GM19240 (cell line): ENCODE data around the gene SYNE2.

Experiments used
- DNase-seq: peaks from one replicate; pipeline ENCODE4 v3.0.0; 2011; ENCODE audit warnings: low spot score; ENCODE audit not compliant: insufficient read length

SYNE2 gene

DNA sequence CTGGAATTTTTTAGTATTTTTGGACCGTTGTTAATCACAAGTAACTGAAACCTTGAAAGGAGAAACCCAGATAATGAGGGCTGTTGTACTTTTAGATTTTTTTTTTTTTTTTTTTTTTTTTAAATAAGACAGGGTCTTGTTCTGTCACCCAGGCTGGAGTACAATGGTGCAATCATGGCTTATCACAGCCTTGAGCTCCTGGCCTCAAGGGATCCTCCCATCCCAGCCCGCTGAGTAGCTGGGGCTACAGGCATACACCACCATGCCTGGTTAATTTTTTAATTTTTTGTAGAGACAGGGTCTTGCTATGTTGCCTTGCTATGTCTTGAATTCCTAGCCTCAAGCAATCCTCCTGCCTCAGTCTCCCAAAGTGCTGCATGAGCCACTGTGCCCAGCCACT is 211.6 kb downstream of the SYNE2 start:
- no peak for DNase-seq

DNA sequence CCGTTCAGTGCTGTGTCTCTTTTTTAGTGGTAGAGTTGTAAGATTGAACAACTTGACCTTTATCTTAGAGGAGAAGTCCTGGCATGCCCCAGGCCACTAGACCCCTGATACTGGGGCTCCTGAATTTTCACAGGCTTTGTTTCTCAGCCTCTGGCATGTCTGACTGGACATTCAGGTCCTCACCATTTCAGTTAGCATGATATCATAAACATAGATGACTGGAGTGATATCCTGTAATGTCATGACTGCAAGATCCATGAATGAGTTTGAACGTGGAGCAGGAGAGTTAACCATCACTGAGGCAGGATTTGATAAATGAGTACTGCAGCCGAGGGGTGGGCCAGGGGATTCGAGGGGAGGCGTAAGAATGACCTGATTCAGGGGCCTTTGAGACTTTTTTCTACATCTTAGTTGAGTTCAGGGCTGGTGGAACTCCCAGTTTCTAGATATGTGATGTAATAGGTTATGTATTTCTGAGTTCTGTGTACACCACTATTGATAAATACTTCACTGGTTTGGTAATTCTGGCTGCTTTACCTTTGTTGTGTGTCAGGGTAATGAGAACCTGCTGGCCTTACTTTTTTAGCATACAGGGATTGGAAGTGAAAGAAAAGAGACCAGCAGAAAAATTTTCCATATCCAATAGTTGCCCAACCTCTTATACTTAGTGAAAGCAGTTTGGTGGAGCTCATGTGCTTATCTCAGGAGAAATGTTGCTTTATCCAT is 217.0 kb downstream of the SYNE2 start:
- no peak for DNase-seq

DNA sequence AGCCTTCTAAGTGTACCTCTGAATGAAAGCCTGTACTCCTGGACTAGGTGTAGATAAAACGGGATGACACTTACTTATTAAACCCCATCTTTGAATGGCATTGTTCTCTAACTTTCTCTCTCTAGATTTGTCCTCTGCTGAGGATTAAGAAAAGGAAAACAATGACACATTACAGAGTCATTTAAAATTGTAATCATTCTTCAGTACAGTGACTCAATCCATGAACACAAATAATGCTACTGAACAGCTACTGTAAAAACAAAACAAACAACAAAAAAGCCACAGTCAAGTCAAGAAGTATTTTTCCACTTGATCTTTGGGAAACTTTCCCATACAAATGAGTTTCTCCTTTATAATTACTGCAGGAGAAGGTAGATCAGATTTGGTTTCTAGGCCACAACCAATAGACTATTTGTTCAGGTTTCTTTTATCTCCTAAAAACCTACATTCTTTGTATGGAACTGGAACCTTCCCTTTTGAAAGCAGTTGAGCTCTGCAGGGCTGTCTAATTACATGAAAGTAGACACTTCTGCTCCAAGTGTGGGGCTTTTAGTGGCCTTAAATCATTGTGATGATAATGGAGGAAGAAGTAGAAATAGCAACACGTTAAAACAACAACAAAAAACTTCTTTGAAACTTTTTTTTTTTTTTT is 222.3 kb downstream of the SYNE2 start:
- DNase-seq: no peak

- no peak for DNase-seq
Measured at GRCh38 chr14:64075613-64076005, 222.8 kb downstream of the SYNE2 start.

DNA sequence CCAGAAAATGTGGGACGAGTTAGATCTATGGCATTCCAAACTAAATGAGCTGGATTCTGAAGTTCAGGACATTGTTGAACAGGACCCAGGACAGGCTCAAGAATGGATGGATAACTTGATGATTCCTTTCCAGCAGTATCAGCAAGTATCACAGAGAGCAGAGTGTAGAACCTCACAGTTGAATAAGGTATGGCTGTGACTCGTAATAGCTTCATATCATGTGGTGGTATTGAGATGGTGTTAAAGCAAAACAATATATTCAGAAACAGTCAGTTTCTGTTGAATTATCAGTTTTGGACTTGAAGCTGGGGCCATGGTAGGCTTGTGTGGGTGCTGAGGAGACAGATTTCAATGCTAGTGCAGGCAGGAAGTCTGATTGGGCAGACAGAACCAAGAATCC is 227.6 kb downstream of the SYNE2 start:
- no peak for DNase-seq

DNA sequence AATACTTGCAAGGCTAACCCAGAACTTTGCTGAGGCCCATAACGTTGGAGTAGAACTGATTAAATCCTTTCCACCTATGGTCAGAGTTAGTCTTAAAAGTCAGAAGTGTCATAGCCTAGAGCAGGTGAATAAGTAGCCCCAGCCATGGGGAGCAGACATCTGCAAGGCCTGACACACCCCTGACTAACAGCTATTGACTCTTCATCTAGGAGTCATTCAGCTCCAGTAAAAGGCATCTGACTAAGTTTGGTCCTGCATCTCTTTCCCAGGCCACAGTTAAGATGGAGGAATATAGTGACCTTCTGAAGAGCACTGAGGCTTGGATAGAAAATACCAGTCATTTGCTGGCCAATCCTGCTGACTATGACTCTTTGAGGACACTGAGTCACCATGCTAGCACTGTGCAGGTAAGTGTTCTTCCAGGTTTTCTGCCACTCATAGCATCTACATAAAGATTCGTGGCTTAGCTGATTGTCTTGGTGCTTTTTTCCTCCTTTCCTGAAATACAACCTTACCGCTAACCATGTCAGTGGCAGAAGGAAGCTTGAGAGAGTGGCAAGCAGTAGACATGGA is 228.5 kb downstream of the SYNE2 start:
- no peak for DNase-seq

DNA sequence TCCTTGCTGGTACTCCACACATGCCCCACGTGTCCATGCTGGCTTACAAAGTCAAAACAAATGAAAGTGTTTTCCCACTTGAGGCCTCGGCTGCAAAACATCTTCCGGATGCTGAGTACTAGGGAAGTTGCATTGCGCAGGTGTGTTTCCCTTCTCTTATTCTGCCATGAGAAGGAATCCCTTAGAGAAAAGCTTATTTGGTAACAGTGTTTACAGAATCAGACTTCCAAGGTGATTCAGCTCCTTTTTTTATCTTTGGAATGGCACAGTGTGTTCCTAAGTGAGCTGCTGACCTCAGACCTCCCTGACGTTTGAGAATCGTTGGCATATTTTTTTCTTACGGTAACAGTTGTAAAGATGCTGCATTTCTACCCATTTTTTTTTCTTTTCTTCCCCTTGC is 230.0 kb downstream of the SYNE2 start:
- no peak for DNase-seq

DNA sequence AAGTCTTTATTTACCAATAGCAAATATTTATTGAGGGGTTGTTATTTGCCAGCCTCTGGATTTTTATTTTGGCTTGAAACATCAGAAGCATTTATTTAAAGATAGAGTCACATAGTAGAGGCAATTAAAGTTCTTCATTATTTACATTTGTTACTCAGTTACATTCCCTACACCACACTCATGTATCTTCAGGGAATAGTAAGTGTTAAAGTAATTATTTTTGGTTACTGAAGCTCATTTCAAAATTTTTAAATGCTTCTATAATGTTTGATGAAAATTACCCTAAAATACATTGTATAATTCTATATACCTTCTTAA is 235.8 kb downstream of the SYNE2 start:
- DNase-seq: no peak

DNA sequence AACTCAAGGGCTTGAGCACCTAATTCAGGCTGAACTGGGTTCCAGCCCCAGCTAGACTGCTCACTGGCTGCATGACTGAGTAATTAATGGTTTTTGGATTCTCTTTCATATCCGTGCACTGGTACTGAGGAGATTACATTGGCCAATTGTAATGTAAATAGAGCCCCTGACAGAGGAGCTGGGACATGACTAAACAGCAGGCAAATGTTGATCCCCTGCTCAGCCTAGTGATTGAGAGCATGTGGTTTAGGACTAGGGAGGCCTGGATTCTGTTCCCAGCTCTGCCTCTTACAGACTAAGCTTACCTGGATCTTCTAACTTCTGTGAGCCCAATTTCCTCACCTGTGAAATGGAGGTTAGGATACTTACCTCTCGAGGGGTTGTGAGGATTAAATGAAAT is 237.1 kb downstream of the SYNE2 start:
- DNase-seq: no peak

- DNase-seq: no peak
Measured at GRCh38 chr14:64091217-64091616, 238.4 kb downstream of the SYNE2 start.

DNA sequence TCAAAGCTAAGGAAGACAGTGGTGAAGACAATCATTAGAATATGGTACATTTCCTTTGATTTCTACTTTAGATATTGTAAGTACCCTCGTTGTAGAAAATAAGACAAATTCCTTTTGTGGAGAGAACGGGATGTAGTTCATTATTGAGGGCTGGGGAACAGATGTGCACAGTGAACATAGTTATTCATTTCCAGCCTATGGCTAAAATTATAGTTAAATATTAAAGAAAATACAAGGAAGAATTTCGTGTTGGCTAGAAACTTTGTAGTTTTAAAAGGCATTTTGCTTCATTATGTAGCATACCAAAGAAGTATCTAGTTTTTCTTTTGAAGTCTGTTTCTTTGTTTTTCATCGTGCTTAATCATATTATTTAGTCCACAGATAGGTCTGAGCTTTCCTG is 239.5 kb downstream of the SYNE2 start:
- DNase-seq: no peak

DNA sequence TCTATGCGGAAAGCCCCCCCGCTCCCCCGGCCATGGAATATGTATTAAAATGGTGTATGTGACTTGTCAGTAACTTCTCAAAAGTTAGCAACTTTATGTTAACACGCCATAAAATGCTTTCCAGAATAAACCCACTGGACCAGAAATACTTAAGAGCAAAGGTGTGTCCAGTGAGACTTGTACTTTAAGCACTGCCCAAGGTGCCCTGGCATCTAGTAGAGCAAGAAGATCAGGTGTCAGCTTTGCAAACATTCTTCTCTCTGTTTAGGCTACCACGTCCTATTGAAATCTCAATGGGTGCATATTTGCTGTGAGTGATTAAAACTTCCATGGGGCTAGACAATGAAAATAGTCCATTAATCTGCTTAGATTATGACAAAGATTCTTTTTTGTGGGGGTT is 240.1 kb downstream of the SYNE2 start:
- no peak for DNase-seq

GRCh38 chr14:64095620-64096019 is 242.8 kb downstream of the SYNE2 start:
- DNase-seq: no peak

- no peak for DNase-seq
Measured at GRCh38 chr14:64098120-64098519, 245.3 kb downstream of the SYNE2 start.

DNA sequence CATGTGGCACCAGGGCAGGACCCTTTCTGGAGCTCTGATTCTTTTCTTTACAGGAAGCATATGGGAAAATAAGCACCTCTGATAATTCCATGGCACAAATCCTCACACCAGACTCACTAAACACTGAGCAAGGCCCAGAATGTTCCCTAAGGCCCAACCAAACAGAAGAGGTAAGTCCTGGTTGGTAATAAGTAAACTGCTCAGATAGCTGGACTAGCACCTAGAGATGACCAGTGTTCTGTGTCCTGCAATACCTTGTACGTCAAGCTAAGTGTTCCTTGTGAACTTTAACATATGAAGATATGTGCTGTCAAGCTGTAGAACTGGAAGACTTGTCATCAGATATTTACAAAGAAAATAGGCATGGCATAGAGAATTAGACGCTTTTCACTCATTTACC is 254.6 kb downstream of the SYNE2 start:
- no peak for DNase-seq

DNA sequence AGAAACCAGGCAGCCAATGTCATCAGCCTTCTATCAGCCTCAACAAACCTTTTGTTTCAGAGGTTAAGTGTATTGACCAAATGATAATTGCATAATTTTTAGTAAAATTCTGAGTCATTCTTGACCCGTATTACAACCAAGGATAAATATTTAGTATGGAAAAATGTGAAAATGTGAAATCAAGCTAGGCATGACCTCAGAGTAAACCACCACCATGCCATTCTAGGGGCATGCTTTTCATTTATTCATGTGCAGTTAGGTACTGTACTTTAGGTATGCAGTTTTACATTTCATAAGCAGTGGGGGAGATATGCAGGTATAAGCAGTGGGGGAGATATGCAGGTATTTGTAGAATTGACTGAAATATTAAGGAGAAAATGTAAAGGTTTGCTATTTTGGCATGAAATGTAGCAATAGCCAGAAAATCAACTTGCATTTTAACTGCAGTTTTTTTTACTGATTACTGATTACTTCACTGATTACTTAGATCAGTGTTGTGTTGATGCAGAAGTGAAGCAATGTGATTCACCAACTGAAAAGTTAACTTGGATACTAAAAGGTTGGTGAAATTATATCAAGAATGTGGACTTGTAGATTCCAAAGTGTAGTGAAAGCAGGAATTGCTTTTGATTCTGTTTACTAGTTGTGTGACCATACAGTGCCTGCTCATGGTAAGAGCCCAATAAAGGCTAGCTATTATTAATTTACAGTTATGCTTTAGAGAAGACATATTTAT is 257.2 kb downstream of the SYNE2 start:
- no peak for DNase-seq

DNA sequence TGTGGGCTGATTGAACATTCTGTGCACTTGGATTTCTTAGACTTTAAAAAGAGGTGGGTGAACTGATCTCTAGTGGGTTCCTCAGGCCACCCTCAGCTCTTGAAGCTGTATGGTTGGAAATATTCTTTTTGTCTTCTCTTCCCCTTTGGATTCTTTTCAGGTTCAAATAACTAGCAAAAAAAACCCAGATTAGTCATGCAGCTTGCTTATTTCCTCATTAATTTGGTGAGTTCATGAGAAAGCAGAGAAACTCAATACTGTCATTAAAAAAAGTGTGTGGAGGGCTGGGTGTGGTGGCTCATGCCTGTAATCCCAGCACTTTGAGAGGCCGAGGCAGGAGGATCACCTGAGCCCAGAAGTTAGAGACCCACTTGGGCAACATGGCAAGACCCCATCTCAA is 258.0 kb downstream of the SYNE2 start:
- DNase-seq: no peak

DNA sequence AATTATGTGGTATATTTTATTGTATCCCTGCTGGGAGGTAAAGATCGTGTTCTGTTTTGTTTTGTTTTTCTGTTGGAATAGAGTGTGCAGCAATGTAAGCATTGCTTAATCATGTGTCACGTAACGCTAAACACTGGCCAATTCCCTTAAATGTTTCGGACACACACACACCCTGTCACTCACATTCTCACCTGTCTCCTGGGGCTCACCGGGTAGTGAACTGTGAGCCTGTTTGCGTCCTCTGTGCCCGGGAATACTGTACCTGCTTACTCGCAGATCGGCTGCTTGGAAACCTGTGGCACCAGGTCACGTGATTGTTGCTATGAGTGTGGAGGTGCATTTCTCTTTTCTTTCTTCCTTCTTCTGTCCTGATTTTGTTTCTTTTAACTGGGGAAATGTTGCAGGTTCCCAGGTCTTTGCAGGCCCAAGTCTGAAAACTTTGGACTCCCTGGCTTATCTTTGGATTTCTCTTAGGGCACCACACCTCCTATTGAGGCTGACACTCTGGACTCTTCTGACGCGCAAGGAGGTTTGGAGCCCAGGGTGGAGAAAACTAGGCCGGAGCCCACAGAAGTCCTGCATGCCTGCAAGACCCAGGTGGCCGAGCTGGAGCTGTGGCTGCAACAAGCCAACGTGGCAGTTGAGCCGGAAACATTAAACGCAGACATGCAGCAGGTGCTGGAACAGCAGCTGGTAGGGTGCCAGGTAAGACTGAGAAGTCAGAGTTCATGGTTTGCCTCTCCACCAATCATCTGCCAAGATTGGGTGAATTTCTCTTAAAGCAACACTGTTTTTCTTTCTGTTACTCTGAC is 260.3 kb downstream of the SYNE2 start:
- DNase-seq: no peak

GRCh38 chr14:64114166-64114565 is 261.4 kb downstream of the SYNE2 start:
- DNase-seq: no peak

DNA sequence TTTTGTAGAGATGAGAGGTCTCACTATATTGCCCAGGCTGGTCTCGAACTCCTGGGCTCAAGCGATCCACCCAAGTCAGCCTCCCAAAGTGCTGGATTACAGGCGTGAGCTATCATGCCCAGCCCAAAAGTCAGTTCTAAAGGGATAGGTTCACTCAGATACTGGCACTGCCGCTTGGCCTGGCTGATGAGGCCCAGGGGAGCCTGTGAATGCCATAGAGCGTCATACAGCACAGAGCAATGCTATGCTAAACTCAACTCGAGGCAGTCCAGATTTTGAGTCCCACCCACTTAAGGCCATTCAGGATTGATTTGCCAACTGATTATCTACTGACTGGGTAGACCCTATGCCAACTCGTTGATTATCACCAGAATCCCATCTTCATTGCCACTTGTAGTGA is 262.0 kb downstream of the SYNE2 start:
- no peak for DNase-seq

- DNase-seq: no peak
Measured at GRCh38 chr14:64115401-64115800, 262.6 kb downstream of the SYNE2 start.
